GM23338 (cell line): Measurements from ENCODE around the gene RAMP1. TPM values are rescaled to one million over a fixed set of nuclear protein-coding genes. Genes with fewer than 3 reads are reported as not detected.

Experiments used
- ATAC-seq: fragments of 200-7000 bp; cut with Tn5 transposase; 3 replicates; pipeline ENCODE4 v1.9.1; 2020
- DNase-seq: peaks from one replicate; pipeline ENCODE4 v3.0.0-alpha.2; 2015; ENCODE audit warnings: low spot score
- H2AFZ ChIP-seq: fragments of 200-600 bp; sonication (generic); 2 replicates; pipeline ENCODE4 v1.8.0; 2016; ENCODE audit warnings: antibody characterized with exemption, mild to moderate bottlenecking, moderate library complexity
- H3F3A ChIP-seq: fragments of 200-600 bp; sonication (generic); replicated peaks from 2 replicates; pipeline ENCODE4 v1.8.0; 2017; ENCODE audit warnings: antibody characterized with exemption, mixed run types, low read depth
- H3K27ac ChIP-seq: fragments of 200-600 bp; sonication (generic); 2 replicates; pipeline ENCODE4 v1.6.1; 2016; ENCODE audit warnings: low read depth
- H3K27me3 ChIP-seq: fragments of 200-600 bp; sonication (generic); 2 replicates; pipeline ENCODE4 v1.8.0; 2016; ENCODE audit warnings: mild to moderate bottlenecking, mixed run types, moderate library complexity; ENCODE audit not compliant: insufficient read depth
- H3K36me3 ChIP-seq: fragments of 200-600 bp; sonication (generic); 2 replicates; pipeline ENCODE4 v1.8.0; 2016; ENCODE audit warnings: mild to moderate bottlenecking; ENCODE audit not compliant: insufficient read depth
- H3K4me1 ChIP-seq: fragments of 200-600 bp; sonication (generic); 2 replicates; pipeline ENCODE4 v1.8.0; 2016; ENCODE audit warnings: mild to moderate bottlenecking, moderate library complexity; ENCODE audit not compliant: insufficient read depth
- H3K4me2 ChIP-seq: fragments of 200-600 bp; sonication (generic); 2 replicates; pipeline ENCODE4 v1.7.1; 2017; ENCODE audit warnings: mixed run types
- H3K4me3 ChIP-seq: fragments of 200-600 bp; sonication (generic); 2 replicates; pipeline ENCODE4 v1.6.1; 2016; ENCODE audit warnings: mixed run types
- H3K79me2 ChIP-seq: fragments of 200-600 bp; sonication (generic); replicated peaks from 2 replicates; pipeline ENCODE4 v1.8.0; 2017; ENCODE audit warnings: mild to moderate bottlenecking; ENCODE audit not compliant: insufficient read depth
- H3K9me2 ChIP-seq: fragments of 200-600 bp; sonication (generic); 2 replicates; pipeline ENCODE4 v1.8.0; 2017; ENCODE audit not compliant: insufficient read depth
- H4K20me1 ChIP-seq: fragments of 200-600 bp; sonication (generic); replicated peaks from 2 replicates; pipeline ENCODE4 v1.8.0; 2017; ENCODE audit warnings: mild to moderate bottlenecking; ENCODE audit not compliant: insufficient read depth
- H3K27ac Mint-ChIP-seq: 2 replicates; pipeline ENCODE4 v1.8.0; 2020; ENCODE audit warnings: inconsistent platforms, mild to moderate bottlenecking, moderate library complexity, mixed read lengths
- H3K27me3 Mint-ChIP-seq: 3 replicates; pipeline ENCODE4 v1.8.0; 2022; ENCODE audit warnings: low read depth, mild to moderate bottlenecking, moderate library complexity, mixed read lengths, inconsistent platforms; ENCODE audit not compliant: insufficient read depth, poor library complexity
- H3K36me3 Mint-ChIP-seq: 3 replicates; pipeline ENCODE4 v1.8.0; 2021; ENCODE audit warnings: low read depth, mild to moderate bottlenecking, inconsistent platforms, moderate library complexity, mixed read lengths
- H3K4me1 Mint-ChIP-seq: 3 replicates; pipeline ENCODE4 v1.8.0; 2020; ENCODE audit warnings: mild to moderate bottlenecking, inconsistent platforms, mixed read lengths
- H3K4me3 Mint-ChIP-seq: 3 replicates; pipeline ENCODE4 v1.8.0; 2021; ENCODE audit warnings: moderate library complexity, mild to moderate bottlenecking, inconsistent platforms, mixed read lengths
- H3K9me3 Mint-ChIP-seq: 3 replicates; pipeline ENCODE4 v1.8.0; 2020; ENCODE audit warnings: moderate library complexity, mild to moderate bottlenecking, inconsistent platforms, mixed read lengths
- CREB1 ChIP-seq: fragments of 250-450 bp; sonication (Bioruptor Pico); IDR thresholded peaks from 2 replicates; pipeline ENCODE4 v1.5.0; 2020; ENCODE audit warnings: low read depth, mild to moderate bottlenecking, moderate library complexity
- CTCF ChIP-seq, 2 experiments: fragments of 200-600 bp in 1 of 2; sonication (generic) in 1 of 2; conservative IDR thresholded peaks; 2 replicates each; pipeline versions ENCODE4 v1.5.1 to v1.6.1; 2016 to 2017; ENCODE audit warnings: antibody characterized with exemption in 2 of 2, low read depth in 2 of 2, mild to moderate bottlenecking in 2 of 2, moderate library complexity in 1 of 2
- ETS1 ChIP-seq: IDR thresholded peaks from 2 replicates; pipeline ENCODE4 v1.6.1; 2016; ENCODE audit warnings: antibody characterized with exemption
- EZH2 ChIP-seq: fragments of 200-600 bp; sonication (generic); IDR thresholded peaks from one replicate; pipeline ENCODE4 v1.8.0; 2017; ENCODE audit warnings: antibody characterized with exemption, mild to moderate bottlenecking, low read depth; ENCODE audit not compliant: unreplicated experiment
- EZH2phosphoT487 ChIP-seq: fragments of 200-600 bp; sonication (generic); IDR thresholded peaks from one replicate; pipeline ENCODE4 v1.8.1; 2018; ENCODE audit warnings: antibody characterized with exemption; ENCODE audit not compliant: unreplicated experiment
- JUNB ChIP-seq: IDR thresholded peaks from one replicate; pipeline ENCODE4 v1.6.1; 2016; ENCODE audit warnings: antibody characterized with exemption; ENCODE audit not compliant: unreplicated experiment
- POLR2AphosphoS5 ChIP-seq: IDR thresholded peaks from 2 replicates; pipeline ENCODE4 v1.6.1; 2016; ENCODE audit warnings: antibody characterized with exemption, low read depth
- STAT1 ChIP-seq: IDR thresholded peaks from one replicate; pipeline ENCODE4 v1.6.1; 2016; ENCODE audit warnings: antibody characterized with exemption; ENCODE audit not compliant: unreplicated experiment
- ZNF462 ChIP-seq: fragments of 250-450 bp; sonication (Bioruptor Pico); IDR thresholded peaks from 2 replicates; pipeline ENCODE4 v1.5.0; 2020; ENCODE audit warnings: mild to moderate bottlenecking, moderate library complexity
- polyA plus RNA-seq: library from polyadenylated mRNA; unstranded; fragments of >200 nt; fragmentation: Nextera tagmentation; extraction: Ambion mirVana; gene quantifications from 2 replicates; pipeline ENCODE4 v1.2.1, GENCODE V29; 2016
- total RNA-seq: library from RNA; depleted of rRNA; stranded (reverse); fragments of >200 nt; shearing (Covaris generic); gene quantifications from 2 replicates; pipeline ENCODE4 v1.2.3, GENCODE V29; 2014

The RAMP1 gene
- total and polyA plus RNA-seq, 2 experiments from 2014 or later = 1.7 to 3.3 TPM

- no peak overlapping the region for H3K27ac Mint-ChIP-seq
Observed at GRCh38 chr2:237909801-237910475, 50.5 kb downstream of the RAMP1 start.

More at GRCh38 chr2:237909801-237910475, 50.5 kb downstream of the RAMP1 start:
- TF ChIP-seq ZNF462 (CRISPR knock-in tag) = no peak
- TF ChIP-seq EZH2 = no peak
- no peak for TF ChIP-seq JUNB
- no peak for TF ChIP-seq STAT1
- TF ChIP-seq CTCF (conservative IDR thresholded peaks at IDR 0.05; ENCODE audit: low read depth in 2 of 2) = no peak
- TF ChIP-seq EZH2phosphoT487 = no peak
- no peak for TF ChIP-seq CREB1
- TF ChIP-seq POLR2AphosphoS5 = no peak
- no peak for TF ChIP-seq ETS1
- no peak overlapping the region for H2AFZ ChIP-seq
- no peak for ATAC-seq
- no peak overlapping the region for H3K4me2 ChIP-seq
- no peak for DNase-seq
- H3K27me3 ChIP-seq = no peaks in the 10 kb centered on the region
- no peaks in the 10 kb centered on the region for H3K4me1 ChIP-seq
- H3K36me3 Mint-ChIP-seq = no peaks in the 10 kb centered on the region; the same call in 2 of the 3 replicates
- H3K4me3 Mint-ChIP-seq = no peak overlapping the region
- H3K27ac ChIP-seq = no peak overlapping the region
- H3K9me3 Mint-ChIP-seq = peaks cover 4% of the 10 kb centered on the region; the same call in 2 of the 3 replicates
- no peaks in the 10 kb centered on the region for H3F3A ChIP-seq
- H3K9me2 ChIP-seq = no peaks in the 10 kb centered on the region
- H3K27me3 Mint-ChIP-seq = peaks cover 6% of the 10 kb centered on the region
- H3K79me2 ChIP-seq = no peaks in the 10 kb centered on the region
- no peaks in the 10 kb centered on the region for H4K20me1 ChIP-seq
- no peaks in the 10 kb centered on the region for H3K4me1 Mint-ChIP-seq
- no peaks in the 10 kb centered on the region for H3K36me3 ChIP-seq
- H3K4me3 ChIP-seq = no peak overlapping the region
